HG02678 (cell line): ENCODE results near the gene ETNK2.

ENCODE experiments used
- ATAC-seq: cut with Tn5 transposase; IDR thresholded peaks from one replicate; pipeline ENCODE4 v1.9.1; 2021; ENCODE audit warnings: mild to moderate bottlenecking, moderate library complexity; ENCODE audit not compliant: unreplicated experiment

The ETNK2 gene

GRCh38 chr1:204149635-204150565 lies 1.9 kb downstream of the ETNK2 start:
- ATAC-seq, result no peak

- no peak for ATAC-seq
Observed at GRCh38 chr1:204149107-204149506, 2.7 kb downstream of the ETNK2 start.

DNA sequence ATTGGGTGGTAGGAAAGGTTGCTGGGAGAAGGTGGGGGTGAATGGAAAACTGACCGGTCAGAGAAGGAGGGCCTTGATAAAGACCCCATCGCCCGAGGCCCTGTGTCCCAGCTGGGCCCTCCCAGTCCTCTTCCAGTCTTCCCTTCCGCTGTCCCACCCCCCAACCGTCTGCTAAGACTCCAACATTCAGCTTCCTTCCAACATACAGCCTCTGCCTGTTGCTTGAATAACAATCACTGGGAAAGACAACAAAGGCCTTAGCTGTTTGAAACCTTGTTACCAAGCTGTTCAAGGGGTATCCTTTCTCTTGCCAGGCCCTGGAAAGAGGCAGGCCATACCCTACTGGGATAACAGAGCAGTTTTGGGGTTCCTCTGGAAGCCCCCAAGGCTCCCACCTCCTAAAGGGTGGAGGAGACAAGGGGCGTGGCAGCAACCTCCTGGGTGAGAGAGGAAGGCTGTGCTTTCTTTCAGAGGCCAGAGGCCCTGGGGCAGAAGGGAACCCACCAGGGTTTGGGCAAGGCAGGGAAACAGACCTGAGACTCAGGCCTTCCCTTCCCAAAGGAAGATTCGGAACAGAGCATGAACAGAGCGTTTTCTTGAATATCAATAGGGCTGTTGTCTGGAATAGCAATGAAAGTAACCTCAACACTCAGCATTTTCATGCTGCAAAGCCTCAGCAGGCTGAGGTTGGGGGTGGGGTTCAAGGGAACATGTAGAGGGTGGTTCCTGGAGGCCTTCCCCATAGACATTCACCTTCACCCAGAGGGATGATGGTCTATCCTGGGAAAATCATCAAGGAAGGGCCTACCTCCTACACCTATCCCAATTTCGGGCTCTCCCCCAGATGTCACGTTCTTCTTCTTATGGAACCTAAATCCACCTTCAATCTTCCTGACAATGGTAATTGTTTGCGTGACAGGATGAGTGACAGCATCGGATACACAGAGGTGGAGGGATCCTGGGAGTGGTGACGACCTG lies 4.1 kb downstream of the ETNK2 start:
- ATAC-seq, result no peak

DNA sequence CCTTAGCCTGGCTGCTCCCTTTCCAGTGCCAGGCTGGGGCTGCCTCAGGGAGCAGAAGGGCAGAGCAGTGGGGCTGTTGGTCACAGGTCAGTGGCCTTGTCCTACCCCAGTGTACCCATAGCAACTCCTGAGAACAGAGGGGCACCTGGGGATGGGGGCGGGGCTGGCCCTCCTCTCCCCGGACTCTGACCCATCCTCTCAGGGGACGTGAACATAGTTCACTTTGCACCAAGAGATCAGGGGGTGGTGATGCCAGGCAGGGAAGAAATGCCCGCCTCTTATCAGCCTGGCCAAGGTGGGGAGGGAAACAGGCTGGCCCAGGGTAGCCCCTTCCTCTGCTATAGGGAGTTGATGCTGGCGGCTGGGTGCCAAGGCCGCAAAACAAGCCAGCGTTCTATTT lies 4.9 kb downstream of the ETNK2 start:
- ATAC-seq, result no peak

- no peak for ATAC-seq
Observed at GRCh38 chr1:204146309-204146708, 5.5 kb downstream of the ETNK2 start.

DNA sequence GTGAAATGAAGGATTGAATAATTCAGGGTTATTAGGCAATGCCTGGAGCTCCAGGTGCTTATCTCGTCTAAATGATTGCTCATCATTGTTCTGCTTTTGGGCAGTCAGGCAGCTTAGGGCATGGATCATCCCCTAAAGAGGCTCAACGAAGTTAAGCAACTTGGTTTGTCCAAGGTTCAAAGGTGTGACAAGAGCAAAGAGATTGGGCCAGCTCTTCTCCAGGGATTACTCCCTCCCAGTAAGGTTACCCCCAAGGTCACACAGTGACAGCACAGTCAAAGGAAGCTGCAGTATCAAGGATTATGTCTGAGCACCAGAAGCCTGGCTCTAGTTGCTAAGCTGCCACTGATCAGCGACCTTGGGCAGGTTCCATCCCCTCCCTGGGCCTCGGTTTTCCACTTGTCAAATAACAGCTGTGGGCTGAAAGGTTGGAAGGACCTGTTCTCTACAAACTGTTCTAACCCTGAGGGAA lies 6.8 kb downstream of the ETNK2 start:
- no peak for ATAC-seq

DNA sequence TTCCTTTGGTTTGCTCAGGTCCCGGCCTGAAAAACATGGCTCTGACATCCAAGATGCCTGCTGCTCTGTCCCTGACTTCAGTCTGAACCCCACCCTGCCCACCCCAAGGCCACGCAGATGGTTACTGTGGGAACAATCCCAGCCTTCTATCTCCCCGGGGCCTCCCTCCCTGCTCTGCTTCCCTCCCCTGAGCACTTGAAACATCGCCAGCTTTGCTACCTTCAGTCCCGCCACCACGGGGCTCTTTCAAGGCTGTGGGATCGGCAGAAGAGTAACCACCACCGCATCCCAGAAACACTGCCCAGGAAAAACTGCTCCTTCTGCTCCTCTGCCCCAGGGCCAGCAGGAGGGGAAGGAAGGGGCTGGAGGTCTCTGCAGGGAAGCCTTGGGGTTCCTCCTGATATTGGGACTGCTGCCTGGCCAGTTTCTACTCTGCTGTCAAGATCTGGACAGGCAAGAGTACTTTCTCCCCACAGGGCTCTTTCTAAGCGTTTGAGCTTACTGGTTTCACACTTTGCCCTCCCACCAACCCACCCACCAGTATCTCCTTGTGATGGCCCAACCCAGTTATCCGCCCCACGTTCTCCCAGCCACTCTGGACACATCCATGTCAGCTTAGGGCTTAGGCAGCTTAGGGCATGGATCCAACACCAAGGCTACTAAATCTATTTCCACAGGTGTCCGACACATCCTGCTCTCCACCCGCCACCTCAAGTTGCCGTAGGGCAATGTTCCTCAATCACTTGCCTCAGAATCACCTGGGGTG lies 8.4 kb downstream of the ETNK2 start:
- no peak for ATAC-seq

DNA sequence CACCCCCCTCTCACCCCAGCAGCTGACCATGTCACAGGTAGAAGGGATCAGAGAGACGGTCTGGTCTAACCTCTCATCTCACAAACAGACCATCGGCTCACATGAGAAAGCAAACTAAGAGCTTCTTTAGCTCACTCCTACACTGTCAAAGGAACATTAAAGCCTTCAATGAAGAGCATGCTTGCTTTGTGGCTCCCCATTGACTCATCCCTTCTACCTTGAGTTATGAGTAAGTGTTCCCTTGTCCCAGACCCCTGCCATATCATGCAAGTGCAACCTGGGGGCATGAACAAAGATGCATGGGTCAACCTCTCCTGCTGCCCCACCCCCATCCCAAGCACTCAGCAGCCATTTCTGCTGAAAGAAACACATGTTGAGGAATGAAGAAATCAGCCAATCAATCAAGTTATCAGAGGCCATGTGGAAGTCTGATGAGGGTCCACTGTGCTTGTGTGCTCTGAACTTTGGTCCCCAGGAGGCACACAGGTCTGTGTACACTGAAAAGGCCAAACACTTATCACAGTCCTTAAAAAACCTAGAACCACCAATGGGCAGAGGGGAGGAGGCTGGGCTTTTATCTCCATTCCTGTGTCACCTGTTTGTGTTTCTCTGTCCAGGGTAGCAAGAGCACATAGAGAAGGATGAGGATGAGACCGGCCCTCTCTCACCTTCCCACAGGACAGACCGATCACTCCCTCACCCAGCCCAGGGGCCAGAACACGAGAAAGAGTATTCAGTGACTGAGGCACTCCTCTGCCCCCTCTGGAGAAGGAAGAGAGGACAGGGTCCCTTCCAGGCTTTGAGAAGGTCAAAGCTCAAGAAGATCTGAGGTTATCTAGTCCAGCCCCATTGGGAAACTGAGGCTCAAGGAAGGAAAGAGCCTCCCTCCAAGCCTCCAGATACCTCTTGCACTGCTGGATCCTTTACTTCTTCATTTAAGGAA lies 9.5 kb downstream of the ETNK2 start:
- no peak for ATAC-seq

DNA sequence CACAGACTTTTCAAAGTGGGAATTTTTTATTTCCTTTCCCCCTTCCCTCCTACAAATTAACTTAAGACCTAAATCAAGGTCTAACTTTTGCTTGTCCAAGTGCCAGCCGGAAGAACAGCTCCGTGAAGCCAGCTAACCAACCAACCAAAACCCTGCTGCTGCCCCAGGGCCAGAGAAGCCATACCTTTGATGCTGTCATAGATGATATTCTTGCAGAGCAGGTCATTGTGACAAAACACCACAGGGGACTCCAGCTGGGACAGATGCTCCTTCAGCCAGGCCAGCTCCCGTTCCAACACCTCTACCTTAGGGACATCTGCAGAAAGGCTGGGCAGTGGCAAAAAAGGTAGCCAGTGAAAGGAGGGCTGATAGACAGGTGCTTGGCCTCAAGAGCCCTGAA lies 10.7 kb downstream of the ETNK2 start:
- ATAC-seq, result no peak

- no peak for ATAC-seq
Observed at GRCh38 chr1:204139952-204140351, 11.9 kb downstream of the ETNK2 start.

GRCh38 chr1:204139088-204139487 lies 12.8 kb downstream of the ETNK2 start:
- ATAC-seq, result no peak

DNA sequence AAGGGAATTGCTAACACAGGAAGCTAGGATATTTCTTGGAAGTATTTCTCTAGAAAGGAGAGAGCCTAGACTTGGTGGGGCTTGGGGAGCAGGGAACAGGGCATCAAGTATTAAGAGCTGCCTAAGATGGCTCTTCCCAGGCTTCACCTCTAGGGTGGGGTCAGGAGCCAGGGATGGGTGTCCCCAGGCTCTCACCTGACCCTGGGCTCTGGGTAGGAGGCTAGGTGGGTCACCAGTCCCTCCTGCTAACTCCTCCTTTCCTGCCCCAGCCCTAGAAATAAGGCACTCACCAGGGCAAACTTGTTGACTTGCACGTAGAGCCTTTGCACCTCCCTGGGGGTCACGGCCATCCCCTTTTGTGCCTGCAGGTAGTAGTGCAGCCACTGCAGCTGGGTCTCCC lies 15.0 kb downstream of the ETNK2 start:
- ATAC-seq, result no peak

- ATAC-seq, result no peak
Observed at GRCh38 chr1:204134103-204134502, 17.7 kb downstream of the ETNK2 start.

GRCh38 chr1:204132718-204133117 lies 19.1 kb downstream of the ETNK2 start:
- no peak for ATAC-seq

DNA sequence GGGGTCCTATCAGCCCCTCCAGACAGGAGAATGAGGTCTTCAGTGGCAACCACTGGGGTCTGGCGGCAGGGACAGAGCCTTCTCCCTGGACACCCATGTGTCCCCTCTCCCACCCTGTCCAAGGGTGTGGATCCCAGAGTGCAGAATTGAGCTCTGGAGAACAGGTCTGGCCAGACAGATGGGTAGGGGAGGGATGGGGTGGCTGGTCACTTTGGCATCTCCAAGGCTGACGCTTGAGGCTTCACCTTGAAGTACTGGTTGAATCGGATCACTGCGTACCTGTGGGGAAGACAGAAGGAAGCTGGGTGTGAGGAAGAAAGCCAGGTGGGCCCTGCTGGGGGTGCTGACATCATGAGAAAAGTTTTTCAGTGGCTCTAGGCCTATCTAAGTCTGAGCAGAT lies 19.9 kb downstream of the ETNK2 start:
- ATAC-seq, result no peak

GRCh38 chr1:204130981-204131892 lies 20.6 kb downstream of the ETNK2 start:
- ATAC-seq, result no peak

- ATAC-seq, result no peak
Observed at GRCh38 chr1:204130178-204130577, 21.7 kb downstream of the ETNK2 start.
